GM12873 (cell line): ENCODE results near the gene CHODL.

Experiments
- CTCF ChIP-seq: IDR thresholded peaks from 2 replicates; pipeline ENCODE4 v1.5.1; 2012; ENCODE audit warnings: low read depth, mild to moderate bottlenecking, moderate library complexity, low read length, control low read depth; ENCODE audit not compliant: insufficient read depth; ENCODE audit errors: missing control alignments

CHODL gene

GRCh38 chr21:18253799-18254198, 9.2 kb downstream of the CHODL start:
- TF ChIP-seq CTCF: no peak

DNA sequence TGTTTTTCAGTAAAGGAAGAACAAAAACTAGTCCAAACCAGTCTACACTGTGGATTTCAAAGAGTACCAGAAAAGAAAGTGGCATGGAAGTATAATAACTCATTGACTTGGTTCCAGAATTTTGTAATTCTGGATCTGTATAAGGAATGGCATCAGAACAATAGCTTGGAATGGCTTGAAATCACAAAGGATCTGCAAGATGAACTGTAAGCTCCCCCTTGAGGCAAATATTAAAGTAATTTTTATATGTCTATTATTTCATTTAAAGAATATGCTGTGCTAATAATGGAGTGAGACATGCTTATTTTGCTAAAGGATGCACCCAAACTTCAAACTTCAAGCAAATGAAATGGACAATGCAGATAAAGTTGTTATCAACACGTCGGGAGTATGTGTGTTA, 21.3 kb downstream of the CHODL start:
- TF ChIP-seq CTCF: no peak

- TF ChIP-seq CTCF: no peak
Measured at GRCh38 chr21:18267496-18267895, 22.9 kb downstream of the CHODL start.

- TF ChIP-seq CTCF: no peak
Measured at GRCh38 chr21:18268906-18269305, 24.3 kb downstream of the CHODL start.

GRCh38 chr21:18269856-18270255, 25.2 kb downstream of the CHODL start:
- no peak for TF ChIP-seq CTCF

DNA sequence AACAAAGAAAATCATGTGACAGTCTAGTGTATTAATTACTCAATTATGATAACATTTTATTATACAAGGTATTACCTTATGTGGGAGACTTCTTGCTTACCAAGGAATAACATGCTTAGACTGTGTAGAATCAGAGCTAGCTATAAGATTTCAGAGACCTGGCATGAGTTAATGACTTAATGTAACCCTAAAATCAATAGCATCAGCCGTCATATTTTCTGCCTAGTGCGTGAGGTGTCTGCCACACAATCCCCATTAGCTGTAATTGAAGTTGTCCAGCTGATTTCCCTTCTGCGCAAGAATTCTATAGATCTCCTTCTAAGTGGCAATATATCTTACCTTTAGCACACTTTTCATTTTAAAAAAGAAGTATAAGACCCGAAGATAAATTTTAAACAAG, 28.8 kb downstream of the CHODL start:
- TF ChIP-seq CTCF: no peak

DNA sequence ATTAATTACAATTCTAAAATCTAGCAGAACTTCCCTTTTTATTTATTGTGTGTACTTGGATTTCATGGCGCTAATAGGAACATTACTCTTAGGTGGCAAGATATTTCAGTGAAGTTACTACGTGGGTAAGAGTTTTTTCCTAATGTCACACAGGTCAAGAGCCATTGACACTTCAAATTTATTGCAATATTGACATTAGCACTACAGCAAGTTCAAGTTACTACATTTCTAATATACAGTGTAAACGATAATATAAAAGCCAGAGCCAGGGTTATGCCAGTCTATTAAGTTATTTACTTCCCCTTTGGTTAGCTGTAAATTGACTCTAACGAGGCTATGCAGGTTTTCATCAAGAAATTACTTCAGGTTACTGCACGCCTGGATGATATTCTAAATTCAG, 29.7 kb downstream of the CHODL start:
- TF ChIP-seq CTCF: no peak

DNA sequence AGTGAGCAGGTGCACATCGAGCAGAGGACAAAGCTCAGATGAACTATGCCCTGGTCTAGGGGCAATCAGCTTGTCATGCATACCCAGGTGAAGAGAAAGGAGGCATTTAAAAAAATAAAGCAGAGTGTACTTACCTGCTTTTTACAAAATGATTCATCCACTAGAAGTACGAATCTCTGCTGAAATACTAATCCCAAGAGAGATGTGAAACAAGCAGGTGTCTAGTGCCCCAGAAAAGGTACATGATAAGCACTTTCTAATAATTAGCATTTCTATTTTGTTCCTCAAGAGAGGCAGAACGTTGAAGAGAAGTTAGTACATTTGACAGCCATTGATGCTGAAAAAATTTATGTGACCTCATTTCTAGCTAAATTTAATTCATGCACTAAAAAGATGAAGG, 31.1 kb downstream of the CHODL start:
- no peak for TF ChIP-seq CTCF
